ENCODE measurements around the gene PTCH1.

GRCh38 chr9:95444160-95444559 lies 72.6 kb downstream of the PTCH1 start:
- TF ChIP-seq, protein P1, sequence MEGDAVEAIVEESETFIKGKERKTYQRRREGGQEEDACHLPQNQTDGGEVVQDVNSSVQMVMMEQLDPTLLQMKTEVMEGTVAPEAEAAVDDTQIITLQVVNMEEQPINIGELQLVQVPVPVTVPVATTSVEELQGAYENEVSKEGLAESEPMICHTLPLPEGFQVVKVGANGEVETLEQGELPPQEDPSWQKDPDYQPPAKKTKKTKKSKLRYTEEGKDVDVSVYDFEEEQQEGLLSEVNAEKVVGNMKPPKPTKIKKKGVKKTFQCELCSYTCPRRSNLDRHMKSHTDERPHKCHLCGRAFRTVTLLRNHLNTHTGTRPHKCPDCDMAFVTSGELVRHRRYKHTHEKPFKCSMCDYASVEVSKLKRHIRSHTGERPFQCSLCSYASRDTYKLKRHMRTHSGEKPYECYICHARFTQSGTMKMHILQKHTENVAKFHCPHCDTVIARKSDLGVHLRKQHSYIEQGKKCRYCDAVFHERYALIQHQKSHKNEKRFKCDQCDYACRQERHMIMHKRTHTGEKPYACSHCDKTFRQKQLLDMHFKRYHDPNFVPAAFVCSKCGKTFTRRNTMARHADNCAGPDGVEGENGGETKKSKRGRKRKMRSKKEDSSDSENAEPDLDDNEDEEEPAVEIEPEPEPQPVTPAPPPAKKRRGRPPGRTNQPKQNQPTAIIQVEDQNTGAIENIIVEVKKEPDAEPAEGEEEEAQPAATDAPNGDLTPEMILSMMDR (IDR thresholded peaks at IDR 0.05; ENCODE audit: poor library complexity), result no peak
- no peak for TF ChIP-seq EZH2 (IDR thresholded peaks at IDR 0.05; ENCODE audit: borderline replicate concordance)

Data from hepatocyte (in vitro differentiated cells).